ENCODE data around the gene ACBD4.

- TF ChIP-seq, protein P1, sequence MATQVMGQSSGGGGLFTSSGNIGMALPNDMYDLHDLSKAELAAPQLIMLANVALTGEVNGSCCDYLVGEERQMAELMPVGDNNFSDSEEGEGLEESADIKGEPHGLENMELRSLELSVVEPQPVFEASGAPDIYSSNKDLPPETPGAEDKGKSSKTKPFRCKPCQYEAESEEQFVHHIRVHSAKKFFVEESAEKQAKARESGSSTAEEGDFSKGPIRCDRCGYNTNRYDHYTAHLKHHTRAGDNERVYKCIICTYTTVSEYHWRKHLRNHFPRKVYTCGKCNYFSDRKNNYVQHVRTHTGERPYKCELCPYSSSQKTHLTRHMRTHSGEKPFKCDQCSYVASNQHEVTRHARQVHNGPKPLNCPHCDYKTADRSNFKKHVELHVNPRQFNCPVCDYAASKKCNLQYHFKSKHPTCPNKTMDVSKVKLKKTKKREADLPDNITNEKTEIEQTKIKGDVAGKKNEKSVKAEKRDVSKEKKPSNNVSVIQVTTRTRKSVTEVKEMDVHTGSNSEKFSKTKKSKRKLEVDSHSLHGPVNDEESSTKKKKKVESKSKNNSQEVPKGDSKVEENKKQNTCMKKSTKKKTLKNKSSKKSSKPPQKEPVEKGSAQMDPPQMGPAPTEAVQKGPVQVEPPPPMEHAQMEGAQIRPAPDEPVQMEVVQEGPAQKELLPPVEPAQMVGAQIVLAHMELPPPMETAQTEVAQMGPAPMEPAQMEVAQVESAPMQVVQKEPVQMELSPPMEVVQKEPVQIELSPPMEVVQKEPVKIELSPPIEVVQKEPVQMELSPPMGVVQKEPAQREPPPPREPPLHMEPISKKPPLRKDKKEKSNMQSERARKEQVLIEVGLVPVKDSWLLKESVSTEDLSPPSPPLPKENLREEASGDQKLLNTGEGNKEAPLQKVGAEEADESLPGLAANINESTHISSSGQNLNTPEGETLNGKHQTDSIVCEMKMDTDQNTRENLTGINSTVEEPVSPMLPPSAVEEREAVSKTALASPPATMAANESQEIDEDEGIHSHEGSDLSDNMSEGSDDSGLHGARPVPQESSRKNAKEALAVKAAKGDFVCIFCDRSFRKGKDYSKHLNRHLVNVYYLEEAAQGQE (IDR thresholded peaks at IDR 0.05; ENCODE audit: borderline replicate concordance): peak; percentile 91
- TF ChIP-seq POLR2AphosphoS5 (IDR thresholded peaks at IDR 0.05): peak; percentile 100
Measured at GRCh38 chr17:45148183-45149036, 12.9 kb downstream of the ACBD4 start, which contains the start of gene HEXIM1.

Measured in neural cell (in vitro differentiated cells).